ENCODE measurements around the gene SLC25A34.

- no peak for TF ChIP-seq NRF1 (IDR thresholded peaks at IDR 0.05; ENCODE audit: low read depth, low read length)
- TF ChIP-seq POLR2AphosphoS5 (IDR thresholded peaks at IDR 0.05; ENCODE audit: low read depth, low read length): no peak
- no peak for TF ChIP-seq CTCF (IDR thresholded peaks at IDR 0.05)
These were observed 8.1 kb upstream of the SLC25A34 start for GRCh38 chr1:15727866-15728534.

All from SK-N-SH (cell line).